Endodermal cell (in vitro differentiated cells): ENCODE measurements around the gene GJA1. TPM values are rescaled to one million over a fixed set of nuclear protein-coding genes. Genes with fewer than 3 reads are reported as not detected.

Source experiments
- DNase-seq: peaks from one replicate; pipeline ENCODE4 v3.0.0-alpha.2; 2017
- H3K27ac ChIP-seq: 2 replicates; pipeline ENCODE4 v1.5.1; 2013; ENCODE audit warnings: mild to moderate bottlenecking, low read depth, low read length, moderate library complexity
- H3K27me3 ChIP-seq: 2 replicates; pipeline ENCODE4 v1.6.1; 2013; ENCODE audit warnings: mild to moderate bottlenecking, low read length, moderate library complexity; ENCODE audit not compliant: insufficient read depth, control insufficient read depth, poor library complexity, severe bottlenecking
- H3K36me3 ChIP-seq: 2 replicates; pipeline ENCODE4 v1.7.0; 2013; ENCODE audit warnings: mild to moderate bottlenecking, low read length, moderate library complexity; ENCODE audit not compliant: control insufficient read depth, insufficient read depth
- H3K4me1 ChIP-seq: one replicate; pipeline ENCODE4 v1.7.0; 2013; ENCODE audit warnings: low read length; ENCODE audit not compliant: control insufficient read depth, insufficient read depth
- H3K4me3 ChIP-seq: 2 replicates; pipeline ENCODE4 v1.5.1; 2013; ENCODE audit warnings: mild to moderate bottlenecking, low read length, moderate library complexity
- H3K9ac ChIP-seq: 2 replicates; pipeline ENCODE4 v1.6.1; 2013; ENCODE audit warnings: mild to moderate bottlenecking, low read length, moderate library complexity; ENCODE audit not compliant: poor library complexity, severe bottlenecking; ENCODE audit errors: extremely low read depth
- H3K9me3 ChIP-seq: 2 replicates; pipeline ENCODE4 v1.6.1; 2013; ENCODE audit warnings: mild to moderate bottlenecking, low read length, moderate library complexity; ENCODE audit not compliant: control insufficient read depth
- H3K27ac Mint-ChIP-seq: 2 replicates; pipeline ENCODE4 v1.8.0; 2020; ENCODE audit warnings: mixed read lengths
- H3K27me3 Mint-ChIP-seq: 2 replicates; pipeline ENCODE4 v1.8.0; 2021; ENCODE audit warnings: mild to moderate bottlenecking, mixed read lengths; ENCODE audit not compliant: insufficient read depth
- H3K36me3 Mint-ChIP-seq: 2 replicates; pipeline ENCODE4 v1.8.0; 2020; ENCODE audit warnings: low read depth, mixed read lengths
- H3K4me1 Mint-ChIP-seq: 2 replicates; pipeline ENCODE4 v1.8.0; 2020; ENCODE audit warnings: mixed read lengths
- H3K4me3 Mint-ChIP-seq: 2 replicates; pipeline ENCODE4 v1.8.0; 2020; ENCODE audit warnings: mild to moderate bottlenecking, moderate library complexity, mixed read lengths
- H3K9me3 Mint-ChIP-seq: 2 replicates; pipeline ENCODE4 v1.8.0; 2020; ENCODE audit warnings: mild to moderate bottlenecking, mixed read lengths
- CTCF ChIP-seq: fragments of 200-600 bp; sonication (generic); conservative IDR thresholded peaks from 2 replicates; pipeline ENCODE4 v1.5.0; 2021; ENCODE audit warnings: antibody characterized with exemption, mild to moderate bottlenecking
- WGBS, 2 experiments: methylation state at CpG; one replicate each; pipeline versions ENCODE4 v1.1.5 to v1.1.7; 2013; ENCODE audit warnings: missing lambda C conversion rate in 2 of 2, mixed read lengths in 1 of 2; ENCODE audit not compliant: insufficient coverage in 1 of 2, insufficient read length in 1 of 2; 5-methylcytosine and 5-hydroxymethylcytosine counted together
- total RNA-seq, 2 donors: library from RNA; stranded (reverse); fragmentation: NEBNext Ultra II Directional in 1 of 2; extraction: Animal tissue kit (Norgen Biotek cat#: 25700) in 1 of 2; gene quantifications; 2 replicates in 1 of 2; 3 replicates in 1 of 2; pipeline ENCODE4 v1.2.1, GENCODE V29; 2021

Gene GJA1
- total RNA-seq, 2 donors from 2014 or later: 706 to 1,121 TPM

- Mint-ChIP-seq H3K36me3 (peaks cover 23% of the 10 kb centered on the region), H3K27ac (no peak overlapping the region), H3K27me3 (no peaks in the 10 kb centered on the region), H3K4me3 (no peak overlapping the region), H3K4me1 (no peaks in the 10 kb centered on the region), H3K9me3 (no peaks in the 10 kb centered on the region)
- H3K4me1 ChIP-seq: no peaks in the 10 kb centered on the region
- H3K36me3 ChIP-seq: peaks cover 26% of the 10 kb centered on the region
- H3K9me3 ChIP-seq: no peaks in the 10 kb centered on the region
- H3K27ac ChIP-seq: no peak overlapping the region
- H3K27me3 ChIP-seq: no peaks in the 10 kb centered on the region
- H3K9ac ChIP-seq: no peak overlapping the region
- no peak overlapping the region for H3K4me3 ChIP-seq
- 86 to 92% methylated on average over 3 to 5 of the region's 5 CpGs for WGBS, 2 experiments
- TF ChIP-seq CTCF: no peak
- no peak for DNase-seq
Observed at GRCh38 chr6:121453191-121453590, 17.7 kb downstream of the GJA1 start.

GRCh38 chr6:121460170-121460569, 24.7 kb downstream of the GJA1 start:
- Mint-ChIP-seq H3K4me1 (peaks cover 5% of the 10 kb centered on the region), H3K4me3 (no peak overlapping the region), H3K27me3 (no peaks in the 10 kb centered on the region), H3K27ac (no peak overlapping the region), H3K36me3 (no peaks in the 10 kb centered on the region), H3K9me3 (no peaks in the 10 kb centered on the region)
- no peak overlapping the region for H3K9ac ChIP-seq
- 94 to 100% methylated on average over 1 to 2 of the region's 2 CpGs for WGBS, 2 experiments
- no peak overlapping the region for H3K27ac ChIP-seq
- TF ChIP-seq CTCF: no peak
- no peaks in the 10 kb centered on the region for H3K9me3 ChIP-seq
- no peak overlapping the region for H3K4me3 ChIP-seq
- H3K36me3 ChIP-seq: no peaks in the 10 kb centered on the region
- no peaks in the 10 kb centered on the region for H3K27me3 ChIP-seq
- no peak for DNase-seq
- no peaks in the 10 kb centered on the region for H3K4me1 ChIP-seq

- Histone ChIP-seq H3K9ac (no peak overlapping the region), H3K4me3 (no peak overlapping the region), H3K36me3 (no peaks in the 10 kb centered on the region), H3K27me3 (no peaks in the 10 kb centered on the region), H3K4me1 (no peaks in the 10 kb centered on the region), H3K9me3 (peaks cover 16% of the 10 kb centered on the region), H3K27ac (no peak overlapping the region)
- TF ChIP-seq CTCF: no peak
- peaks cover 6% of the 10 kb centered on the region for H3K4me1 Mint-ChIP-seq
- H3K27ac Mint-ChIP-seq: no peak overlapping the region
- no peak for DNase-seq
- WGBS, 2 experiments: 91% methylated on average over 2 of the region's 3 CpGs; no CpG with 5 or more reads in 1 of the 2 experiments
- H3K4me3 Mint-ChIP-seq: no peak overlapping the region
- no peaks in the 10 kb centered on the region for H3K36me3 Mint-ChIP-seq
- H3K9me3 Mint-ChIP-seq: peaks cover 8% of the 10 kb centered on the region
- H3K27me3 Mint-ChIP-seq: no peaks in the 10 kb centered on the region
Observed at GRCh38 chr6:121463087-121463486, 27.6 kb downstream of the GJA1 start.
